Activated CD8-positive, alpha-beta memory T cell treated with anti-CD3 and anti-CD28 coated beads for 4 hours (primary cell): ENCODE data around the gene SLC12A7.

Experiments
- DNase-seq, 2 donors: peaks; one replicate each; pipeline ENCODE4 v3.0.0-alpha.2; 2020; ENCODE audit warnings: low read depth in 2 of 2

Gene SLC12A7

GRCh38 chr5:1125030-1125357, 13.1 kb upstream of the SLC12A7 start:
- no peak for DNase-seq

DNA sequence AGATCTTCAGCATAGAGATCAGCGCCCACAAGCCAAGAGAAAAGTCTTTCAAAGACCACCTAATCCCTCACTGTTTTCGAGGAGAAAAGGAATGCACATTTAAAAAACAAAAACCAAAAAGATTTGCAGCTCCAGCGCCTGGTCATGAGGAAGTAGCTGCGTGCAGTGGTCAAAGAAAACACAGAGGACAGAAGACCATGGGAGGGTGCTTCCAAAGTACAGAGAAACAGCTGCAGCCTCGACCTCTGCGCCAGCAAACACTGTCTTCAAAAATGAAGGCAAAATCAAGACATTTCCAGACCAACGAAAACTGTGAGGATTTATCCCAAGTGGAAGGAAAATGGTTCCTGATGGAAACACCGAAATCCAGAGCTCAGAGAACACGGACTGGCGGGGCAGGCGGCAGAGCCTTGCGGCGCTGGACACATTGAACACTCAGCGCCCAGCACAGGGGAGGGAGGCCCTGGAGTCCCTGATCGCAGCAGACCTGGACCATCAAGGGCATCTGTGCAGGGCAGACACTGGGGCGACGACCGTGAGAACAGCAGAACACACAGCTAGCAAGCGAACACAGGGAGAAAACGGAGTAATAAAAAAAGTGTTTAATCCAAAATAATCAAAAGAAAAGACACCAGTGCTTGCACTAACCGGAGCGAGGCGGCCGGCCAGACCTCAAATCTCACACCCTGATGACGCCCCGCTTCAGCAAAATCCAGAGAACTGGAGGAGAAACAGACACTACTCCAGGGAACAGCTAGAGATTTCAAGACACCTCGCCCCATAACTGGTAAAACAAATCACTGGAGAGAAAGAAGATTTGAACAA, 12.6 kb upstream of the SLC12A7 start:
- no peak for DNase-seq

DNA sequence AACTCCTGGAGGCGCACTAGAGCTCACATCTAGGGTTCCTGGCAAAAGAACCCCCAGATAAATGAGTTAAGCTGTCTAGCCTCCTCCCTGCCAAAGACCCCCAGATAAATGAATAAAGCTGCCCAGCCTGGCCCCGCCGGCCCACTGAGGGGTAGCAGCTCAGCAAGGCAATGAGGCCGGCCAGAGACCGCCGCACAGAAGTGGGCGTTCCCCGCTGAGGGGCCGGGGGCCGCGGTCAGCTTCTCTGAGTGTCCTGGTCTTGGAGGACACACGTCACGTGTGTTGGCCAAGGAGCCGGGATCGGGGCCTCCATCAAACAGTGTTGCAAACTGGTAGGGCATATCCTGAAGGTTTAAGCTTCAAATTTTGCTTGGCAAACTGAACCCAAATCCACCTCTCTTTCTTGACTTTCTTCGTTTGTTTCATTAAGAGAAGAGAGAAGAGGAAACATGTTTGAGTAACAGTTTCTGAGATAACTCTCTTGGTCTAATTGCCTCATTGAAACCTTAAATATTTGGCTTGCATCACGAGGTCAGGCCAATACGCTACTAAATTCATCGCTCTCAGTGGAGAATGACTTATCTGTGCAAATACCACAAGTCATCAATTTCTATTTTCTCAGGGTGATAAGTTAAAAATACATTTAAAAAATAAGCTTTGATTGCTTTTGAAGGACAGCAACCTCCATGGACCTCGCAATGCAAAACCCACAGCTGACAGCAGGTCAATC, 11.7 kb upstream of the SLC12A7 start:
- no peak for DNase-seq

GRCh38 chr5:1122511-1123294, 10.8 kb upstream of the SLC12A7 start:
- no peak for DNase-seq

GRCh38 chr5:1121891-1122290, 10.0 kb upstream of the SLC12A7 start:
- DNase-seq: no peak

DNA sequence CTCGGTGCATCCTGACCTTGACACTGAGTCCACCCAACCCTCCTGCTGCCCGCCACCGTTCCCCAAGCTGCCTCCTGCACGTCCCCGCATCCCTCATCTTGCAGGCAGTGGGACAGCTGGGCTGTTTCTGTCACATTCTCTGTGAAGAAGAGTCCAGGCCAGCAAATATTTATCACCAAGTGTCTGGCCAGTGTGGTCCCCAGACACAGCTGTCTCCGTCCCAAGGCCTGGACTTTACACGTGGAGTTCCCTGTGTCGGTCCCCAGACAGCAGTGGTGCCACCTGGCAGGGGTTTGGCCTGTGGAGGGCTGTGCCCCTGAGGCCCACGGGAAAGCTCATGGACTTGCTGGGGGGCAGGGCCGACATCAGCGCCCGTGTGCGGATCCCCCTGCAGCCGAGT, 9.2 kb upstream of the SLC12A7 start:
- no peak for DNase-seq

DNA sequence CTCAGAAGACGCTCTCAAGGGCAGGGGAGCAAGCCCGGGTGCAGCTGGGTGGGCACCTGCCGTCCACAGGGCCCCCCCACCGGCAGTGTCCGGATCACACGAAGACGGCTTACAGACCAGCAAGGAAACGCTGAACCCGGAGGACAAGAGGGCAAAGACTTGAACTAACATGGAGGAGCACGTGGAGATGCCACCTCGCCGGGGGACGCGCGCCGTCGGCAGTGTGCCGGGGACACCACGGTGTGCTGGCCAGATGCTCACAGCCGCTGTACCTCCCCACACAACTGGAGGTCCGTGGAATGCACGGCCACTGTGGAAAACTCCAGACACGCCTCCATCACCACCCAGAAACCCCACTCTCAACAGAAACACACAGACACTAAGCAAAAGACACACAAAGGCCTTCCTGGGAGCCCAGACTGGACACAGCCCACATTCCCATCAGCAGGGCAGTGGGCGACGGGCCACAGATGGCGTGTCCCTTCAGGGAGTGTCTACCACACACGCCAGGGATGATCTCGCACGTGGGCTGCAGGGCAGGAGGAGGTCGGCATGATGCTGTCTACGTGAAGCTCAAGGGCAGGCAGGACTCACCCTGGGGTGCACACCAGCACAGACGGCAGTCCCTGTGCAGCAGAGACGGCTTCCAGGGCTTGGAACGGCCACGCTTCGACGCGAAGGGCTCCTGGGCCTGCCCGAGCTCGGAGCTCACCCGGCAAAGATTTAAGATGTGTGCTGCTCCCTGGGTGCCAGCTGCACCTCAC, 8.6 kb upstream of the SLC12A7 start:
- no peak for DNase-seq

DNA sequence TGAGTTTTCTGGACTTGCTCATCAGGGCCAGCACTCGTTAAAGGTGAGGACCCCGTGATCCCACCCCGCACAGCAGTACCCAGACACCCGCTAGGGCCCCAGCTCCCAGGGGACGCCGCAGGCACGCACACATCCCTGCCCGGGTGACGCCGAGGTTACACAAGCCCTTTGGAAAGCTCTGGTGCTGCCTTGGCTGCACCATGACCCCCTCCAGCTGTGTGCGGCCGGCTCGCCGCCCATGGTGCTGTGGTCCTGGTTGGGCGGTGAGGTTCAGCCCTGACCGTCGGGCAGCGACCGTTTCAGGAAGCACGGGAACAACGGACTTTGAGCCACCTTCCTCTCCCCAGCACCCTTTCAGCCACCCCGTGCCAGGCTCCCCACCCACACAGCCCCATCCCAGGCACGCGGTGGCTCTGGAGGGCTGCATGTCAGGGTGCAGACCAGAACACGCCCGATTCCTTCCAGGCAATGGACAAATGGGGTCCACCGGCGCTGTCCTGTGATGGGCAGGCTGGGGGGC, 7.5 kb upstream of the SLC12A7 start:
- DNase-seq: no peak

- no peak for DNase-seq
Observed at GRCh38 chr5:1118738-1119137, 6.9 kb upstream of the SLC12A7 start.

DNA sequence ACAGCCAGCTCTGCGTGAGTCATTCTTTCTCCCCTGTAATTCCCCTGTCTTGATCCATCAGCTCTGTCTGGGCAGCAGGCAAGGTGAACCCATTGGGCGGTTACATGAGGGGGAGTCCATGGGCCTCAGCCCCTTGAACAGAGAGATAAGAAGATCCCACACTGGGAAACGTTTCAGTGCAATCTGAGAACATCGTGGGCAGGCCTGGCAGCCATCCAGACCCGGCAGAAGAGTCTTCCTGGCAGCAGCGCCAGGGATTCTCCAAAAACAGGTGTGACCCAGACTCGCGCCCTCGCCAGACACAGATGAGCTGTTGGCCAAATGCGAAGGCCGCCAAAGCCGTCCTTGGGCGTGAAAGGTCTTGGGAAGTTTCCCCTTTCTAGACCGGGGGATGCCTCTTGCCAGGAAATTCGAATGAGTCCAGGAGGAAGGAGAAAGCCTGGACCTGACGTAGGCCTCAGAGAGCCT, 6.4 kb upstream of the SLC12A7 start:
- DNase-seq: no peak

- DNase-seq: no peak
Observed at GRCh38 chr5:1116977-1117376, 5.1 kb upstream of the SLC12A7 start.

- no peak for DNase-seq
Observed at GRCh38 chr5:1116109-1116740, 4.4 kb upstream of the SLC12A7 start.

DNA sequence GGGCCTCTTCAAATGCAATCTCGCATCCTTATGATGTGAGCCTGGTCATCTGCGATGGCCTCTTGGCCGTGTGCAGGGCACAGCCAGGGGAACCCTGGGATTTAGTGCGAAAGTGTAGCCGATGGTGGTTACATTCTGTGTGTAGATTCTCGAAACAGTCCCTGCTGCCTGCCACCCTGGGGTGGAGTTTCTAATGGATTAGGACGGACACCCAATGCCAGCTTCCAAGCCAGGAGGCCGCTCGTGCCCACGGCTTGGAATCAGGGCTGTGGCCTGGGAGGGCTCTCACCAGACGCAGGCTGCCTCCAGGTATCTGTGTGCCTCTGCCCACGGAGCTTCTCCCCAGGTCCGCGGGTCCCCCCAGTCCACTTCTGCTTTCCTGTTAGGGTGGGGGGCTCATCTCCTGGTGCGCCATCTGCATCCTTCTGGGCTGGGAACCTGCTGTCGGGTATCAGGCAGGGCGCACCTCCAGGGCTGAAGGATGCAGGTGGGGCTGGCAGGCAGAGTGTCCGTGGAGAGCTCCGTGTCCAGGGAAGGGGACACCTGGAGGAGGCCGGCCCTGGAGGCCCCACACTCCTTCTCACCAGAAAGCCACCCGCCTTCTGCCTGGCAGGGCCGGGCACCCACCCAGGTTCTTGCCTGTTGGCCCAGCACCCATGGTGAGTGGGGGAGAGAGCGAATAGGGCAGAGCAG, 3.4 kb upstream of the SLC12A7 start:
- no peak for DNase-seq

DNA sequence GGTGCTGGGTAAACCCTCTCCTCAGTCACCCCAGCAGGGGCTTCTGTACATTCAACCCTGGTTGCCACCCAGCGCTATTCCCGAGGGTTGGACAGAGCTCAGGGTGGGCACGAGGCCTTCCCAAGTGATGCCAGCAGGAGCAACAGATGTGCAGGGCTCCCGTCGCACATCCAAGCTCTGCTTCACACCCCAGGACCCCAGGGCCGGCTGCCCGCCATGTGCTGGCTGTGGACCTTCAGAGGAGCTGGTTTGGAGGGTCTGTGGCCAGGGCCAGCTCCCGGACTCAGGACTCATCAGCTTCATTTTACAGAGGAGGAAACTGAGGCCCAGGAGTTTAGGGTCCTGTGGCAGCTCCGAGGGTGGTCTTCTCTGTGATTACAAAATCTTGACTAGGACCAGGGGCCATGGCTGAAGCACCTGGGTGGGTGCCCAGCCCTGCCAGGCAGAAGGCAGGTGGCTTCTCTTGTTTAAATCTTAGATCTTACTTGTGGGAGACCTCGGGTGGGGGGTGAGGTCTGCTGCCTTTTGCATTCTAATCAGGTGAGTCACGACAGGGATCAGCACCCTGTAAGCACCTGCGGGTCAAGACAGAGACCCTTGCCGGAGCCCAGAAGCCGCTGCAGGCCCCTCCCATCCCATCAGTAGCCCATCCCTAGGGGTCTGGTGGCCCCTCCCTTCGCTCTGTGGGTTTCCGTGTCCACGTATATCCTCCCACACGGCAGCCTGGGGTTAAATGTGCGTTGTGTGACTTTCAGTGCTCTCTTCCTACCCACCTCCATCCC, 2.1 kb upstream of the SLC12A7 start:
- DNase-seq: no peak

- DNase-seq: no peak
Observed at GRCh38 chr5:1113332-1113690, 1.4 kb upstream of the SLC12A7 start.

- DNase-seq: no peak
Observed at GRCh38 chr5:1112596-1113331, 901 bp upstream of the SLC12A7 start.

DNA sequence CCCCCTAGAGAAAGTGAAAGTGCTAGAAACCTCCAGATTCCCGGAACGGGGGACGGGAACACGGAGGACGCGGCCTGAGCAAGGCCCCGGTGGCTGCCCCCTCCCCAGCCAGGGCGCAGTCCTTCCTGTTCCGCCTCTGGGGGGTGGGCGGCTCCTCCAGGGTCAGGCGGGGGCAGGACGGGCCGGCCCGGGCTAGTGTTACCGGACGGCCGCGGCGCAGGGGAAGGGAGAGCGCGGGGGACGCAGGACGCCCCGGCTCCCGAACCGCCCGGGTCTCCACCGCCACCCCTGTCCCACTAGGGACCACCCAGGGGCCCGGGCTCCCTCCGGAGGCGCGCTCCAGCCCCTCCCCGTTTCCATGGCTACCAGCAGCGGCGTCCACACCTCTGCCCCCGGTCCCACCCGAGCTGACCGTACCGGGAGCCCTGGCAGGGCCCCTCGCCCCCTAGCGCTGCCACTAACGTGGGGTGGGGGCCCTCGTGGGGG, 579 bp downstream of the SLC12A7 start:
- DNase-seq: no peak

DNA sequence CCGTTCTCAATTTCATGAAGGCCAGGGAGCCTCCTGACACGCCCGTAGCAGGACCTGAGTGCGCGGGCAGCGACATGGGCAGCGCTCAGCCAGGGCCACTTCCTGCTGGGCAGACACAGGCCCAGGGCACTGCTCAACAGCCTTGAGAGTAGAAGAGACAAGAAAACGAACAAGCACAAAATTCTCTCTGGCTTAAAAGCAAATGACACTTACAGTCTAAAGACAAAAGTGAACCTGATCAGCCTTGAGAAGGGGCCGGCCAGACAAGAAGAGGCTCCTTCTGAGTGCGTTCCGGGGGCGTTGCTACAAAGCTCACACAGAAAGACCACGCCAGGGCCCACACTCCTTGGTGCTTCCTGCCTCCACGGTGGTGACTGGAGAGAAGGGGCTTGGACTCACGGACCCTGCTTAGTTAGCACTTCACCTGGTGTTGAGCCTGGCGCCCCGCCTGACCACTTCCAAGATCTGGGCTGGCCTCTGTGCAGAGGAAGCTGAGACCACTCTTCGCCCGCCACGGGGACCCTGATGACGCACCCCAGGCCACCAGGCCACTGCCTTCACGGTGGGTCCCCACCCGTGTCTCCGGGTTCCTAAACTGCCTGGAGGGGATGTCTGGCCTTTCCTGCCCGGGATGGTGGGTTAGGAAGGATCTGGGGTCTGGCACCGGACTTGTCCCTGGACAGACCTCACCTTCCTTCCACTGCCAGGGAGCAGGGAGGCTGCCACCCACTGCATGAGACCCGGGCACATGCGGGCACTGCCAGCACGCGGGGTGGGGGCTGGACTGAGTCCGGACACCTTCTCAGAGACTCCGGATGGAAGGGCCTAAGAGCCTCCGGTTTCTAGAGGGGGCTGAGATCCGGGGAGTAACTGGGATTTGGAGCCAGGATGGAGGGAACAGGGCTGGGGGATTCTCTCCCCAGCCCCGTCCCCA, 1.3 kb downstream of the SLC12A7 start:
- DNase-seq: no peak
